Measurements from ENCODE around the gene CACNB2. TPM values are rescaled to one million over a fixed set of nuclear protein-coding genes. Genes with fewer than 3 reads are reported as not detected.

The CACNB2 gene
- total RNA-seq, 1 donor from 2014 or later: 3.5 TPM

DNA sequence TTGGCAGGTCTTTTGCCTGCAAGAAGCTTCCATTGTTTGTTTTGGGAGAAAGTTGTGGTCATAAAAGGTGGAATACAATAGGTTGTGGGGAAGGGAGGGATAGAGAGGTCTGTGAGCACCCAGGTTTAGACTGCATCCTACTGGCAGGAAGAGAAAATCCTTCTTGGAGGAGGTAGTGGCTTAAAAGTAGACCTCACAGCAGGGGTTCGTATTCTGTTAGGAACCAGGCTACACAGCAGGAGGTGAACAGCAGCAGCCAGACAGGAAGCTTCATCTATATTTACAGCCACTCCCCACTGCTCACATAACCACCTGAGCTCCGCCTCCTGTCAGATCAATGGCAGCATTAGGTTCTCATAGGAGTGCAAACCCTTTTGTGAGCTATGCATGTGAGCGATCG lies 265.9 kb downstream of the CACNB2 start:
- Mint-ChIP-seq H3K9me3 (no peaks in the 10 kb centered on the region), H3K4me3 (no peak overlapping the region), H3K27ac (no peak overlapping the region), H3K36me3 (no peaks in the 10 kb centered on the region), H3K27me3 (ENCODE audit: insufficient read depth, low read depth) (peaks cover 4% of the 10 kb centered on the region), H3K4me1 (peaks cover 9% of the 10 kb centered on the region)
- no peak for DNase-seq (ENCODE audit: low spot score)
- no peak overlapping the region for H3K4me2 ChIP-seq
- no peak overlapping the region for H3K9ac ChIP-seq
- no peak overlapping the region for H2AFZ ChIP-seq (replicated peaks)
- H3K27me3 ChIP-seq: peaks cover 17% of the 10 kb centered on the region
- no peak for TF ChIP-seq CTCF (IDR thresholded peaks at IDR 0.05)
- no peak for TF ChIP-seq EZH2 (IDR thresholded peaks at IDR 0.05)
- TF ChIP-seq EZH2phosphoT487 (IDR thresholded peaks at IDR 0.05): no peak
- no peaks in the 10 kb centered on the region for H3K9me3 ChIP-seq (ENCODE audit: low read depth)
- H3K36me3 ChIP-seq: no peaks in the 10 kb centered on the region
- no peak overlapping the region for H3K27ac ChIP-seq
- no peaks in the 10 kb centered on the region for H3F3A ChIP-seq (ENCODE audit: low read depth)
- no peaks in the 10 kb centered on the region for H3K79me2 ChIP-seq (ENCODE audit: low read depth)
- H4K20me1 ChIP-seq (ENCODE audit: low read depth): no peaks in the 10 kb centered on the region
- H3K4me1 ChIP-seq: peaks cover 1% of the 10 kb centered on the region
- no peak overlapping the region for H3K4me3 ChIP-seq

DNA sequence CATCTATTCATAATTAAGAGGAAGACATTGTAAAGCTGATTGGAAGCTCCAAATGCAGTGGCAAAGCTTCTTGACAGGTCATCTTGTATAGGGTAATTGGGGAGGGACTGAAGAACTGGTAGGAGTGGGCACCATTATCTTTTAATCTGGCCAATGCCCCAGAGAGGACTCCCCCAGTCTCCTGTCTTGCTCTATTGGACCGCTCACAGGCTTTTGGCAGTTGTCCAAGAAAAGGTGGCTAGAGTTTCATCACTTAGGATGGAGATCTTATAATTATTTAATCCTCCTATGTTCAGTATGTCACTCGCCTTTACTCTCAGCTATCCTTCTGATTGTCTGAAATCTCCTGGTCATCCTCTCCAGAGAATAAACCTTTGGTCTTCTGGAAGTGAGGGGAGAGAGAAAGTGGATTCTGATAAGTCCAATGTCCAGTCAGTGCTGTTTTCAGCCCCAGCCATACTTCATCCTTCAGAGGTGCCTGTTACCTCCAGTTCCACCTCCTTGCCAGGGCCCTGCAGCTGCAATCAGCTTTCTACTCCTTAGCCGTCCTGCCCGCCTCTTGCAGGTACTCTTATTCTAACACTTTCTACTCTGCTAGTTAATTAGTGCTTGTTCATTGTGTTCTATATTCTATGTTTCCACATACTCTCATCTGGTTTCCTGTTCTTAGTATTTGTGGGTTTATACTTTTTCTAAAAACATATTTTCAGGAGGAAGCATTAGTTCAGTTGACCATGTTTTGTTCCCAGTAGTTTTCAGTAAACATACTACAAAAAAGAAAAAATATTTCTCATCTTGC lies 269.6 kb downstream of the CACNB2 start:
- no peaks in the 10 kb centered on the region for H4K20me1 ChIP-seq (ENCODE audit: low read depth)
- H3K36me3 ChIP-seq: no peaks in the 10 kb centered on the region
- Mint-ChIP-seq H3K9me3 (no peaks in the 10 kb centered on the region), H3K27ac (no peak overlapping the region), H3K4me1 (peaks cover 3% of the 10 kb centered on the region), H3K36me3 (no peaks in the 10 kb centered on the region), H3K27me3 (ENCODE audit: insufficient read depth, low read depth) (no peaks in the 10 kb centered on the region), H3K4me3 (no peak overlapping the region)
- no peak overlapping the region for H3K4me3 ChIP-seq
- no peaks in the 10 kb centered on the region for H3K9me3 ChIP-seq (ENCODE audit: low read depth)
- no peak overlapping the region for H3K4me2 ChIP-seq
- H3K4me1 ChIP-seq: no peaks in the 10 kb centered on the region
- no peak overlapping the region for H3K9ac ChIP-seq
- H3K27ac ChIP-seq: no peak overlapping the region
- no peak overlapping the region for H2AFZ ChIP-seq (replicated peaks)
- TF ChIP-seq CTCF (IDR thresholded peaks at IDR 0.05): no peak
- TF ChIP-seq EZH2 (IDR thresholded peaks at IDR 0.05): no peak
- TF ChIP-seq EZH2phosphoT487 (IDR thresholded peaks at IDR 0.05): no peak
- H3F3A ChIP-seq (ENCODE audit: low read depth): no peaks in the 10 kb centered on the region
- H3K79me2 ChIP-seq (ENCODE audit: low read depth): no peaks in the 10 kb centered on the region
- no peak for DNase-seq (ENCODE audit: low spot score)
- no peaks in the 10 kb centered on the region for H3K27me3 ChIP-seq

DNA sequence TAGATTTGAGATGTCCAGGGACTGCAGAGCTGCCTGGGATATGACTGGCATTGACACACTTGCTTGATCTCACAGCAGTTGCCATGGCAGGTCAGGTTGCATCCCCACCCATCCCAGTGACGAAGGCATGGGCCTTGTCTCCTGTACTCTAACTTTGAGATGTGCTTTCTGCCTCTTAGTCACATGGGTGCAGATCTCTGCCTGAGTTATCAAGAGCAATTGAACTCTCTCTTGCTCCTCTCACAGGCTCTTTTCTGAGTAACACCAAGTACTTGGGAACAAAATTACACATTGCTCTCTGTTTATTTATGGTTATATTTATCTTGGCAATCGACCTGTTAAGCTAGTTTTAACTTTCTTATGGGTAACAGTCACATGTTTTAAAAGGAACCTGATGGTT lies 273.8 kb downstream of the CACNB2 start:
- no peaks in the 10 kb centered on the region for H3K36me3 Mint-ChIP-seq
- H3K79me2 ChIP-seq (ENCODE audit: low read depth): no peaks in the 10 kb centered on the region
- H3K9me3 ChIP-seq (ENCODE audit: low read depth): no peaks in the 10 kb centered on the region
- no peak overlapping the region for H2AFZ ChIP-seq (replicated peaks)
- no peak overlapping the region for H3K9ac ChIP-seq
- no peaks in the 10 kb centered on the region for H3K27me3 ChIP-seq
- H3K27ac ChIP-seq: no peak overlapping the region
- no peaks in the 10 kb centered on the region for H4K20me1 ChIP-seq (ENCODE audit: low read depth)
- H3K4me1 Mint-ChIP-seq: no peaks in the 10 kb centered on the region
- no peaks in the 10 kb centered on the region for H3K36me3 ChIP-seq
- H3K9me3 Mint-ChIP-seq: no peaks in the 10 kb centered on the region
- no peak for DNase-seq (ENCODE audit: low spot score)
- no peaks in the 10 kb centered on the region for H3K27me3 Mint-ChIP-seq (ENCODE audit: insufficient read depth, low read depth)
- H3K4me1 ChIP-seq: no peaks in the 10 kb centered on the region
- H3K4me2 ChIP-seq: no peak overlapping the region
- no peak overlapping the region for H3K4me3 ChIP-seq
- H3K4me3 Mint-ChIP-seq: no peak overlapping the region
- H3F3A ChIP-seq (ENCODE audit: low read depth): no peaks in the 10 kb centered on the region
- H3K27ac Mint-ChIP-seq: no peak overlapping the region
- TF ChIP-seq EZH2 (IDR thresholded peaks at IDR 0.05) (no peak), EZH2phosphoT487 (IDR thresholded peaks at IDR 0.05) (no peak), CTCF (IDR thresholded peaks at IDR 0.05) (no peak)

Data from neural progenitor cell (in vitro differentiated cells).